ENCODE results near the gene GNA12. TPM values are rescaled to one million over a fixed set of nuclear protein-coding genes. Genes with fewer than 3 reads are reported as not detected.
"Not testable (repeated sequence)": the region's sequence is repeated elsewhere in the genome, so short reads cannot be mapped to it uniquely, and the experiment has no call there.

Gene GNA12
- total RNA-seq, 1 donor from 2014 or later = 12.1 TPM

DNA sequence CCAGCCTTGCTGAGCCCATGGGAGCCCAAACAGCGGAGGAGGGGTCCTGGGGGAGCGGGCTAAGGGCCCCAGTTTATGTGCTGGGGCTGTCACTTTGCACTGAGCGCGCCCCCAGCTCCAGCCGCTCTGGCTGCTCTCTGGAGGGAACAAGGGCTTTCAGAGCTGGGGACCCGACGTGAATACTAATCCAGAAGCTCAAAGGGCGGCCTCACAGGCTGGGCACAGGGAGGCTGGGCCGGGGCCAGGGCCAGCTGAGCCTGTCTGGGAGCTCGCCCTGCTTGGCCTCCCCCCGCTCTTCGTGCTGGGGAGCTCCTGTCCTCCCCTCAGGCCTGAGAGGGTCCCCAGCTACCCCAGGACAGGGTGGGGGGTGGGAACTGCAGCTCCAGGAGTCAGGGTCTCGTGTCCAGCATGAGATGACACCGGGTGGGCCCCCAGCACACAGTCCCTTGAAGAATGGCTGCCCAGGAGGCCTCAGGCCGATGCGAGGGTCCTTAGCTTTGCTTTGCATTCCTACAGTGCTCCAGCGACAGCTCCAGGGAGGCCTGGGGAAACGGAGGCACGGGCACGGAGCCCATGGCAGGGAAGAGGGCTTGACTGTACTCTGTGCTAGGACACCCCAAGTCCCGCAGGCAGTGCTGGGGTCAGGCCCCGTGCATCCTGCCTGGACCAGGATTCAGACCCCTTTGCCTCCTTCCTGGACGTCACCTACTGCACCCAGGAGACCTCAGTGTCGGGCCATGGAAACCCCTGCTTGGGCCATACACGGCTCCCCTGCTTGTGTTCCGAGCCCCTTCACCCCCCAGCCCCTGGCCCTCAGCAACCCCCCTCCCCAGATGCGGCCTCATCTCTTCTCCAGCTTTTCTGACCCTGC is 161.9 kb downstream of the GNA12 start:
- Histone ChIP-seq H3K36me3 (ENCODE audit: control insufficient read depth, insufficient read depth, low read length) (no peaks in the 10 kb centered on the region), H3K4me3 (ENCODE audit: low read depth, low read length) (no peak overlapping the region), H3K27me3 (ENCODE audit: control insufficient read depth, insufficient read depth, low read length) (peaks cover under 1% of the 10 kb centered on the region)
- DNase-seq (ENCODE audit: low read depth) (no peak), FAIRE-seq (no peak)
- TF ChIP-seq, protein P1, sequence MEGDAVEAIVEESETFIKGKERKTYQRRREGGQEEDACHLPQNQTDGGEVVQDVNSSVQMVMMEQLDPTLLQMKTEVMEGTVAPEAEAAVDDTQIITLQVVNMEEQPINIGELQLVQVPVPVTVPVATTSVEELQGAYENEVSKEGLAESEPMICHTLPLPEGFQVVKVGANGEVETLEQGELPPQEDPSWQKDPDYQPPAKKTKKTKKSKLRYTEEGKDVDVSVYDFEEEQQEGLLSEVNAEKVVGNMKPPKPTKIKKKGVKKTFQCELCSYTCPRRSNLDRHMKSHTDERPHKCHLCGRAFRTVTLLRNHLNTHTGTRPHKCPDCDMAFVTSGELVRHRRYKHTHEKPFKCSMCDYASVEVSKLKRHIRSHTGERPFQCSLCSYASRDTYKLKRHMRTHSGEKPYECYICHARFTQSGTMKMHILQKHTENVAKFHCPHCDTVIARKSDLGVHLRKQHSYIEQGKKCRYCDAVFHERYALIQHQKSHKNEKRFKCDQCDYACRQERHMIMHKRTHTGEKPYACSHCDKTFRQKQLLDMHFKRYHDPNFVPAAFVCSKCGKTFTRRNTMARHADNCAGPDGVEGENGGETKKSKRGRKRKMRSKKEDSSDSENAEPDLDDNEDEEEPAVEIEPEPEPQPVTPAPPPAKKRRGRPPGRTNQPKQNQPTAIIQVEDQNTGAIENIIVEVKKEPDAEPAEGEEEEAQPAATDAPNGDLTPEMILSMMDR (IDR thresholded peaks at IDR 0.05; ENCODE audit: insufficient read depth, low read length, severe bottlenecking) = no peak

DNA sequence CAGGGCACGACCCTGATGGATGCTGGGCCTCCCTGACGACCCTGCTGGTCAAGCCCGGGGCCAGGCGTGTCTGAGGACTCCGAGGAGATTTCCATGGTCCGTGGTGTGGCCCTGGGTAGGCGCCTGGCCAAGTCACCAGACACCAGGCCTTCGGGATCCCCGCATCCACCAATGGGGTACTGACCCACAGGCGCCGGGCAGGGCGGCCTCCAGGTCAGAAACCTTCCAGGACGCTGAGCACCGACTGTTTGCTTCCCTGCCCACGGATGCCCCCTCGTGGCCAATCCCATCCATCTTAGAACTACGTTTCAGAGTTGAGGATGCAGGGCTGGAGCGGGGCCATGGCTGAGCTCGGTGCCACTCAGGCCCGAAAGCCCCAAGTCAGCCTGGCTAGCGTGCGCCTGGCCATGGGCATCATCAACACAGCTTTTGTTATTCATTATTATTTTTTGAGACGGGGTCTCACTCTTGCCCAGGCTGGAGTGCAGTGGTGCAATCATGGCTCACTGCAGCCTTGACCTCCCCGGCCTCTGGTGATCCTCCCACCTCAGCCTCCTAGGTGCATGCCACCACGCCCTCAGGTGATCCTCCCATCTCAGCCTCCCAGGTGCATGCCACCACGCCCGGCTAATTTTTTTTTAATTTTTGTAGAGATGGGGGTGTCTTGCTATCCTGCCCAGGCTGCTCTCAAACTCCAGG is 163.2 kb downstream of the GNA12 start:
- Histone ChIP-seq H3K36me3 (ENCODE audit: control insufficient read depth, insufficient read depth, low read length) (no peaks in the 10 kb centered on the region), H3K4me3 (ENCODE audit: low read depth, low read length) (no peak overlapping the region), H3K27me3 (ENCODE audit: control insufficient read depth, insufficient read depth, low read length) (no peaks in the 10 kb centered on the region)
- FAIRE-seq (no peak), DNase-seq (ENCODE audit: low read depth) (peak; percentile 39)
- TF ChIP-seq, protein P1 (IDR thresholded peaks at IDR 0.05; ENCODE audit: insufficient read depth, low read length, severe bottlenecking) = peak; percentile 81

DNA sequence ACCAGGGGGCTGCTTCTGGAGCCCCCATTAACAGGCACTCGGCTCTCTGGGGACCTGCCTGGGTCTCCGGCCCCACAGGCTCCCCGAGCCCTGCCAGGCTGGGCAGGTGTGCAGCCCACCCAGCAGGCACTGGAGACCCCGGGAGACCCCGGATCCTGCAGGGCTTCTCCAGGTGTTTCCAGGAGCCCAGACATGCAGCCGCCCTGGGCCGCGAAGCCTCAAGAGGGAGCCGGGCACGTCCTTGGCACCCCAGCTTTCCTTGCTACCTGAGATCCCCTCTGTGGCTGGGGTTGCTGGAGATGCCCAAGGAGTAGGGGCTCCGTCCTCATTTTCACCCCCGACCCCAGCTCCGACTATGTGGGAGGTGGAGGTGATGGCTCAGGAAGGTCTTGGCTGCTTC is 163.9 kb downstream of the GNA12 start:
- no peaks in the 10 kb centered on the region for H3K27me3 ChIP-seq (ENCODE audit: control insufficient read depth, insufficient read depth, low read length)
- no peaks in the 10 kb centered on the region for H3K36me3 ChIP-seq (ENCODE audit: control insufficient read depth, insufficient read depth, low read length)
- DNase-seq (ENCODE audit: low read depth) (no peak), FAIRE-seq (no peak)
- no peak overlapping the region for H3K4me3 ChIP-seq (ENCODE audit: low read depth, low read length)
- TF ChIP-seq, protein P1 (IDR thresholded peaks at IDR 0.05; ENCODE audit: insufficient read depth, low read length, severe bottlenecking) = no peak

DNA sequence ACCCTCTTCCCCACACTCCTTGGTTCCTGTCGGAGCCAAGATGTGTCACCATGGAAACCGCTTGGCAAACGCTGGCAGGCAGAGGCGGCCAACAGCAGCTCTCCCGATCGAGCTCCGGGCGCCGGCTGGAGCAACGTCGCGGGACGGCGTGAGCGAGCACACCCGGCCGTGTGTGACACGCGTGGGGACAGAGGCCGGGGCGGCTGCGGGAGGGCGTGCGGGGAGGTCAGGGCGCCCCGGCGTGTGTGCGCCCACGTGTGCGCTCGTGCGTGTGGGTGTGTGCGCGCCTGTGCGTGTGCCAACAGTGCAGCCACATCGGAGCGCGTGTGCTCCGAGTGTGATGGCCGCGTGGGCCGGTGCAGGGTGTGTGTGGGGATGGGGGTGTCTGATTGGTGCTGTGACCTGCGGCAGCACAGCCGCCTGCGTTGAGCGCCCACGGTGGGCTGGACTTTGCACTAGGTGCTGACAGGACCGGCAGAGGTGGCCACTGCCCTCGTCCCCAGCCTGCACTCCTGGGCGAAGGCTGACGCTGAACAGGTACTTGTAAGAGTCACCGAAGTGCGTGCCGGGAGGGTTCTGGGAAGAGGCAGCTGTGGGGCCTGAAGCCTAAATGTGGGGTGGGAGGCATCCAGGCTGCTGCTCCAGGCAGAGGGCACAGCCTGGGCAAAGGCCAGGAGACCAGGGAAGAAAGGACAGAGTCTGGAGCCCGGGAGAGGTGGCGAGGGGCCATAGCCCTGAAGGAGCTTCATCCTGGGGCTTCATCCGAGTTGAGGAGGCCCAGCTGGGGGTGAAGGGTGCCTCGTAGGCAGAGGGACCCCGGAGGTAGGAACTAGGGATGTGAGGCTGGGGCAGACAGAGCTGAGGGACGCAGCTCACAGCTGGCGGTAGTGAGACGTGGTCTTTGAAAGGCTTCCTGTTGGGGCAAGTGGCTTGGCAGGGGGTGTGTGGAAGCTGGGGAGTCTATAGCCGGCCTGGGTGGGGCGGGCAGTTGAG is 164.7 kb downstream of the GNA12 start:
- FAIRE-seq; H3K27me3 ChIP-seq (ENCODE audit: control insufficient read depth, insufficient read depth, low read length); H3K36me3 ChIP-seq (ENCODE audit: control insufficient read depth, insufficient read depth, low read length); H3K4me3 ChIP-seq (ENCODE audit: low read depth, low read length); DNase-seq (ENCODE audit: low read depth): not testable (repeated sequence)

DNA sequence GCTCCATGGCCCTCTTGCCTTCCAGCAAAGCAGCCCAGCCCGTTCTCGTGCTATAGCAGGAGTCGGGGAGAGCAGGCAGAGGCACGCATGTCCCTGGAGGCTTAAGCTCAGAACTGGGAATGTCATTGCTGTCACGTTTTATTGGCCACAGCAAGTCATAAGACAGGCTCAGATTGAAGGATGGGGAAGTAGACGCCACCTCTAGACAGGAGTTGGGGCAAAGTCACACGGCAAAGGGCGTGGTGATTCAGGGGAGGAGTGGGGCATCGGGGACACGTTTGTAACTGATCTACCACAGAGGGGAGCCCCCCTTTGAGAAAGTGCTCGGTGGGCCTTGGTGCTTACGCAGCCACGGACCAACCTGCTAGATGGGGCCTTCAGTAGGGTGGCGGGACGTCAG is 165.7 kb downstream of the GNA12 start:
- H3K36me3 ChIP-seq (ENCODE audit: control insufficient read depth, insufficient read depth, low read length); DNase-seq (ENCODE audit: low read depth); H3K27me3 ChIP-seq (ENCODE audit: control insufficient read depth, insufficient read depth, low read length); H3K4me3 ChIP-seq (ENCODE audit: low read depth, low read length): not testable (repeated sequence)
- peak; percentile 50 for FAIRE-seq

Other genes with a start within 250 kb of the GNA12 start
- 5.8 and 12.3 TPM in 2 replicates for gene TTYH3, start 212.3 kb downstream of the GNA12 start, total RNA-seq
- gene AMZ1, start 156.1 kb downstream of the GNA12 start, total RNA-seq = not detected in 2 replicates
- gene CARD11, start 199.6 kb upstream of the GNA12 start, total RNA-seq = 3.3 and 6.3 TPM in 2 replicates